ENCODE measurements around the gene TMEM127. TPM values are rescaled to one million over a fixed set of nuclear protein-coding genes. Genes with fewer than 3 reads are reported as not detected.
A peak's percentile ranks its signal among the peaks of the same experiment; 100 is the strongest.

The TMEM127 gene
- polyA plus RNA-seq, 6 donors from 2014 or later, result 37.8 to 52.0 (median 40.1) TPM

GRCh38 chr2:96205888-96206287 is 59.9 kb downstream of the TMEM127 start:
- Mint-ChIP-seq H3K27me3 (no peaks in the 10 kb centered on the region), H3K9me3 (no peaks in the 10 kb centered on the region), H3K27ac (peak overlapping the region in 5 of 6 donors; percentile 60 to 91 (median 84)), H3K4me1 (peaks cover 35 to 78% (median 47%) of the 10 kb centered on the region in 3 donors), H3K4me3 (peak overlapping the region in 7 of 8 donors; percentile 66 to 88 (median 82)), H3K36me3 (peaks cover 0 to 5% of the 10 kb centered on the region in 2 donors)
- ATAC-seq (ENCODE audit: low read depth in 2 of 2), result no peak
- no peak for DNase-seq

- H3K9me3 Mint-ChIP-seq, result no peaks in the 10 kb centered on the region
- peak overlapping the region in 7 of 8 donors; percentile 16 to 88 (median 60) for H3K4me3 Mint-ChIP-seq
- H3K27me3 Mint-ChIP-seq, result no peaks in the 10 kb centered on the region
- H3K27ac Mint-ChIP-seq, result peak overlapping the region; percentile 11 to 91 (median 79)
- peaks cover 39 to 84% (median 52%) of the 10 kb centered on the region in 3 donors for H3K4me1 Mint-ChIP-seq
- ATAC-seq (ENCODE audit: low read depth in 2 of 2) (no peak), DNase-seq (no peak)
- peaks cover 0 to 5% of the 10 kb centered on the region in 2 donors for H3K36me3 Mint-ChIP-seq
Observed at GRCh38 chr2:96204836-96205624, 60.8 kb downstream of the TMEM127 start.

DNA sequence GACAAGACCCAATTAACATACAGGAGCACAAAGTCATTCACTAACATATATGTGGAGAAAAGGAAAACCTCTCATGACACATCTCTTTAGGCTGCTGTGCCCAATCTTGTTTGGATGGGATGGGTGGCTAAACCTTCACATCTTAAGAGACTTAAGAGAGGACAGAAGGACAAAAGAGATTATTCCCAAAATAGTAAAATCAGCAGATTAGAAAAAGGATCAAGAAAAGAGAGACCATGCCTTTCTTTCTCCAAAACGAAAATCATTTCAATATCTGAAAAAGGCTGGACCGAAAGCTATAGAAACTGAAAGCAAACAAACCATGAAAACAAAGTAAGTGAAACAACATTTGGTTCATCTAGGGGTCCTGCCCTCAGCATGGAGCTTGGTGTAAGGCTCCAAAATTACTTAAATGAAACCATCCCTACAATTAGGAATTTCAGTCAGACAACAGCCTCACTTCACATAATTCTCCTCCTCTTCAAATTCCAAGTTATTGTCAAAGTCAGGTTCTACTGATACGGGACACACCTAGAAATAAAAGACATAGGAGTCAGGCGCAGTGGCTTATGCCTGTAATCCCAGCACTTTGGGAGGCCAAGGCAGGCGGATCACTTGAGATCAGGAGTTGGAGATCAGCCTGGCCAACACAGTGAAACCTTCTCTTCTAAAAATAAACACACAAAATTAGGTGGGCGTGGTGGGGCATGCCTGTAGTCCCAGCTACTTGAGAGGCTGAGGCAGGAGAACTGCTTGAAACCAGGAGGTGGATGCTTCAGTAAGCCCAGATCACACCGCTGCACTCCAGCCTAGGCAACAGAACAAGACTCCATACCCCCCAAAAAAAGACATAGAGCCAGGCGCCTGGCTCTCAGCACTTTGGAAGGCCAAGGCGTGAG is 62.4 kb downstream of the TMEM127 start:
- ATAC-seq (ENCODE audit: low read depth in 2 of 2) (no peak), DNase-seq (no peak)
- peaks cover 0 to 5% of the 10 kb centered on the region in 2 donors for H3K36me3 Mint-ChIP-seq

DNA sequence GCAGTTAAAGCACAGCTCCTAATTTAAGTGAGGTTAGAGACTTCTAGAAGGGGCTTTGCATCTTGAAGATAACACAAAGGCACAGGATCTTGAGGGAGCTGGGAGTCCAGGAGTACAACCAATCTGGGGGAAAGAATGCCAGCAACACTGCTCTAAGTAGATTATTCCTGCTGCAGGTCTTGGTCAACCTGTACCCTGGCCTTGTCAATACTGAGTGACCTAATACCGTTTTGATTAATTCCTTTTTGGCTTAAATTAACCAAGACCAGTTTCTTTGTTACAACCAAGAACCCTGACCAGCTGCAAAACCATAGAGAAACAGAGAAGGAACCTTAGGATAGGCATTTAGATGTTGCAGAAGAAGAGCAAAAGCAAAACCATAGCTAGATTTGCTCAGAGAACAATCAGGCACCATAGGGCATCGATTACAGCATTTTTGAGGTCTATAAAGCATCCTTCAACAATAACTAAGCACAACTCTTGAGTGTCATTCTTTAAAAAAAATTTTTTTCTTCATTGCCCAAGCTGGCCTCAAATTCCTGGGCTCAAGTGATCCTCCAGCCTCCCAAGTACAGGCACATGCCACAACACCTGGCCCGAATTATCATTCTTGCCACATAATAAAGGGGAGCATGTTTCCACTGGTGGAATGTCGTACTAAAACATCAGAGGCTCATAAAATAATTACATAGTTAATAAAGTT is 63.5 kb downstream of the TMEM127 start:
- Mint-ChIP-seq H3K27ac (peak overlapping the region in 3 of 6 donors; percentile 42 to 90 (median 78)), H3K27me3 (no peaks in the 10 kb centered on the region), H3K9me3 (no peaks in the 10 kb centered on the region), H3K4me3 (peak overlapping the region in 6 of 8 donors; percentile 34 to 70 (median 58)), H3K36me3 (no peaks in the 10 kb centered on the region), H3K4me1 (peaks cover 48 to 92% (median 64%) of the 10 kb centered on the region in 3 donors)
- no peak for ATAC-seq (ENCODE audit: low read depth in 2 of 2)
- DNase-seq, result no peak

More for the DNA sequence above, 62.4 kb downstream of the TMEM127 start:
- peak overlapping the region in 5 of 6 donors; percentile 58 to 97 (median 85) for H3K27ac Mint-ChIP-seq
- H3K9me3 Mint-ChIP-seq, result no peaks in the 10 kb centered on the region
- H3K4me3 Mint-ChIP-seq, result peak overlapping the region; percentile 34 to 82 (median 63)
- peaks cover 52 to 88% (median 60%) of the 10 kb centered on the region in 3 donors for H3K4me1 Mint-ChIP-seq
- H3K27me3 Mint-ChIP-seq, result no peaks in the 10 kb centered on the region

GRCh38 chr2:96201338-96201737 is 64.5 kb downstream of the TMEM127 start:
- DNase-seq, result no peak
- Mint-ChIP-seq H3K27me3 (no peaks in the 10 kb centered on the region), H3K9me3 (no peaks in the 10 kb centered on the region), H3K4me1 (peaks cover 47 to 88% (median 65%) of the 10 kb centered on the region in 3 donors), H3K4me3 (peak overlapping the region in 1 of 8 donors; percentile 40), H3K36me3 (no peaks in the 10 kb centered on the region), H3K27ac (peak overlapping the region in 2 of 6 donors; percentile 53 to 65)
- ATAC-seq (ENCODE audit: low read depth in 2 of 2), result no peak

DNA sequence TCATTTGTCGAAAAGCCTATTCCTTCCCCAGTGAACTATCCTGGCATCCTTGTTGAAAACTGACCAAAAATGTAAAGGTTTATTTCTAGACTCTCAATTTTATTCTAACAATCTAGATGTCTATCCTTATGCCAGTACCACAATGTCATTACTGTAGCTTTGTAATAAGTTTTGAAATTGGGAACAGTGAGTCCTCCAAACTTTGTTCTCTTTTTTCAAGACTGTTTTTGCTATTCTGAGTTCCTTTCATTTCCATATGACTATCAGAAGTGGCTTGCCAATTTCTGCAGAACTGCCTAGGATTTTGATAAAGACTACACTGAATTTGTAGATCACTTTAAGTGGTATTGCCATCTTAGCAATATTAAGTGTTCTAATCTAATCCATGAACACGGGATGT is 66.9 kb downstream of the TMEM127 start:
- Mint-ChIP-seq H3K27me3 (no peaks in the 10 kb centered on the region), H3K4me3 (peak overlapping the region in 3 of 8 donors; percentile 5 to 51 (median 14)), H3K4me1 (peaks cover 45 to 76% (median 49%) of the 10 kb centered on the region in 3 donors), H3K27ac (peak overlapping the region in 2 of 6 donors; percentile 43 to 49), H3K36me3 (peaks cover 2 to 8% of the 10 kb centered on the region in 2 donors), H3K9me3 (no peaks in the 10 kb centered on the region)
- DNase-seq (no peak), ATAC-seq (ENCODE audit: low read depth in 2 of 2) (no peak)

Other genes starting within 250 kb of the TMEM127 start
- gene GPAT2, start 231.1 kb downstream of the TMEM127 start, polyA plus RNA-seq (ENCODE audit: low read depth in 6 of 6), result 10 to 100 TPM in 1 of 6 donors, 1 to 10 TPM in 5; 1.2 to 28.4 (median 2.1) TPM
- gene ADRA2B, start 149.4 kb downstream of the TMEM127 start, polyA plus RNA-seq (ENCODE audit: low read depth in 6 of 6), result under 1 TPM in 1 of 6 donors, not detected in 5; 0.15 TPM
- gene ASTL, start 127.5 kb downstream of the TMEM127 start, polyA plus RNA-seq (ENCODE audit: low read depth in 6 of 6), result not detected
- gene DUSP2, start 120.6 kb downstream of the TMEM127 start, polyA plus RNA-seq (ENCODE audit: low read depth in 6 of 6), result 100 to 1,000 TPM in 2 of 6 donors, 10 to 100 TPM in 4; 56.3 to 220 (median 95.9) TPM
- 100 to 1,000 TPM; 219 to 401 (median 239) TPM for gene STARD7, start 57.2 kb downstream of the TMEM127 start, polyA plus RNA-seq (ENCODE audit: low read depth in 6 of 6)
- 100 to 1,000 TPM in 1 of 6 donors, 10 to 100 TPM in 5; 57.8 to 101 (median 92.2) TPM for gene CIAO1, start 228 bp upstream of the TMEM127 start, polyA plus RNA-seq (ENCODE audit: low read depth in 6 of 6)
- gene SNRNP200, start 39.5 kb upstream of the TMEM127 start, polyA plus RNA-seq (ENCODE audit: low read depth in 6 of 6), result 10 to 100 TPM; 61.7 to 95.9 (median 71.2) TPM
- 1 to 10 TPM in 5 of 6 donors, under 1 TPM in 1; 0.78 to 3.9 (median 1.5) TPM for gene ITPRIPL1, start 59.3 kb upstream of the TMEM127 start, polyA plus RNA-seq (ENCODE audit: low read depth in 6 of 6)
- under 1 TPM in 1 of 6 donors, not detected in 5; 0.45 TPM for gene NCAPH, start 69.8 kb upstream of the TMEM127 start, polyA plus RNA-seq (ENCODE audit: low read depth in 6 of 6)
- gene NEURL3, start 239.4 kb upstream of the TMEM127 start, polyA plus RNA-seq (ENCODE audit: low read depth in 6 of 6), result under 1 TPM in 1 of 6 donors, not detected in 5; 0.28 TPM